ENCODE data around the gene WFIKKN2.

The WFIKKN2 gene

DNA sequence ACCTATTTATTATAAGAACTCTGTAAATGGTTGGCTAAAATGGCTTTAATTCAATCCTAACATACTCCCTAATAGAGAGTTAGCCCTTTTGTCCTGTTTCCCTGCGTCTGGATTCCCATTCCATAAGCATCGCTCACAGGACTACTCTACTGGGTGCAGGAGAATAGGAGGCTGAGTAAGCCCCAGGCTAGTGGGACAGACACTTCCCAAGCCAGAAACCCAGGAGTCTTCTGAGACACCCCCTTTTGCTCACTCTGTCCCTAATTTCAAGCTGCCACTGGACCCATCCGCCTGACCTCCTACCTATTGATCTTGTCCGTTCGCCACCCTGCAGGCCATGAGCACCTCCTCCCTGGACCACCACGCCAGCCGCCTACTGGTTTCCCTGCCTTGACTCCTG lies 47.5 kb downstream of the WFIKKN2 start:
- no peak for TF ChIP-seq JUND (IDR thresholded peaks at IDR 0.05; ENCODE audit: low read depth)
- DNase-seq (ENCODE audit: low read depth in 1 of 2, low spot score in 1 of 2): no peak
- in situ Hi-C loops (cut with HindIII; ENCODE audit: low pct_unique_long_range_greater_than_20kb, low sequenced_read_pairs): no loop called here

- no peak for DNase-seq (ENCODE audit: low read depth in 1 of 2, low spot score in 1 of 2)
- in situ Hi-C loops (cut with HindIII; ENCODE audit: low pct_unique_long_range_greater_than_20kb, low sequenced_read_pairs): no loop called here
- no peak for TF ChIP-seq JUND (IDR thresholded peaks at IDR 0.05; ENCODE audit: low read depth)
Observed at GRCh38 chr17:50883850-50884438, 48.6 kb downstream of the WFIKKN2 start.

DNA sequence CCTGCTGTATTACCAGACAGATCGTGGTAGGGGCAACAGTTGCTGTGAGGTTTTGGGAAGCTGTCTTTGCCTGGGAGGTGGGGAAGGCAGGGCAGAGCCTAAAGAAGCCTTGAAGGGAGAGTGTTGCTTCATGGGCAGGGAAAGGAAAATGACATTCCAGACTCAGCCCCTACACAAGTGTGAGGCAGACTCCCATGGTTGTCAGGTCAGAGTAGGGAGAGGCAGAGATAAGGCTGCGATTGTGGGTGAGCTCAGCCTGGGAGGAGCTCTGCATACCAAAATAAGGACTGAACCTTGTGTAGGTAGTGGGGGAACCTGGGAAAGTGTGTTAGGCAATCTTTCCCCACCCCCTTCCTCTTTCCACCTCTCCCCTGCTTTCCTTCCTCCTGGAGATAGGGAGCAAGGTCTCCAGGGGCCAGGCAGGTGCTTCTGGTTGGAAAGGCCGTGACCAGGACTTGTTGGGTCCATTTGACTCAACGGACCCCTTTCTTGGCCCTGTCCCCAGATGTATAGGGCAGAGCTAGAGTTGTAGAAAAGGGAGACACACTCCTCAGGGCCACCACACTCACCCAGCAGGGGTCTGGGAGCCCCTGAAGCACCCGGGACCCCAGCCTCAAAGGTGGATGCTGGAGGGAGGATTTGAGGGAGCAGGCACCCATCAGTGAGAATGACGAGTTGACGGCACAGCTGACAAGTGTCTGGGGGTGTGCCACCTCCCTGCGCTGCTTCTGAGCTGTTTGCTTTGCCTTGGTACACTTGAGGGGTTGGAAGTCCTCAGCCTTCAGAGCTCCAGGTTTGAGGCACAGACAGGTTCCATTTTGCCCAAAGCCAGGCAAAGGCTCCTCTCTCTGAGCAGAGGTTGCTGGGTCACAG lies 49.3 kb downstream of the WFIKKN2 start:
- no peak for TF ChIP-seq JUND (IDR thresholded peaks at IDR 0.05; ENCODE audit: low read depth)
- in situ Hi-C loops (cut with HindIII; ENCODE audit: low pct_unique_long_range_greater_than_20kb, low sequenced_read_pairs): no loop called here
- DNase-seq (ENCODE audit: low read depth in 1 of 2, low spot score in 1 of 2): no peak

GRCh38 chr17:50887705-50888245 lies 52.4 kb downstream of the WFIKKN2 start:
- no peak for TF ChIP-seq JUND (IDR thresholded peaks at IDR 0.05; ENCODE audit: low read depth)
- DNase-seq (ENCODE audit: low read depth in 1 of 2, low spot score in 1 of 2): no peak
- in situ Hi-C loops (cut with HindIII; ENCODE audit: low pct_unique_long_range_greater_than_20kb, low sequenced_read_pairs): no loop called here

DNA sequence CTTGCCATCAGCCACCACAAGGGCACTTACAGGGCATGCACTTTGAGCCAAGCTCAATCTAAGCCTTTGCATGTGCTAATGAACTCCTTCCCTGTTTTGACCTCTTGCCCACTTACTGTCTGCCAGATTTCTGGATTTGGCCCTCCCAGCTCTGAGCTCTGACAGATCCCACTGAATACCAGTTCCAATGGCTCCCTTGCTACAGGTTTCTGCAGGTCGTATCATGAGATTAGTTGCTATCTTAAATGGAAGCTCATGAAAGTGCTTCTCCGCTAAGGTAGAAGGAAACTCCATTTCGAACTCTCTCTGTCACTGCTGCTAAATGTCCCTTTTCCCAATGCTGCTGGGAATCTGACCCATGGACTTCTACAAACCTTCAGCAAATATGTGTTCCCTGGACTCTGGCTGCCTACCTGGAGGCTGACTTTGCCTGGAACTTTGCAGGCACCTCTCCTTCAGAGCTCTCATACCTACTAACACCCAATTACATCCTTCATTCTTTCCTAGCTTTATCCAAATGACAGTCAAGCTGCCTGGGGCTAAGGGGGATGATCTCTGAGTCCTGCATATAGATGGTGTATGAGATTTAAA lies 54.2 kb downstream of the WFIKKN2 start:
- no peak for TF ChIP-seq JUND (IDR thresholded peaks at IDR 0.05; ENCODE audit: low read depth)
- no peak for DNase-seq (ENCODE audit: low read depth in 1 of 2, low spot score in 1 of 2)
- in situ Hi-C loops (cut with HindIII; ENCODE audit: low pct_unique_long_range_greater_than_20kb, low sequenced_read_pairs): no loop called here

DNA sequence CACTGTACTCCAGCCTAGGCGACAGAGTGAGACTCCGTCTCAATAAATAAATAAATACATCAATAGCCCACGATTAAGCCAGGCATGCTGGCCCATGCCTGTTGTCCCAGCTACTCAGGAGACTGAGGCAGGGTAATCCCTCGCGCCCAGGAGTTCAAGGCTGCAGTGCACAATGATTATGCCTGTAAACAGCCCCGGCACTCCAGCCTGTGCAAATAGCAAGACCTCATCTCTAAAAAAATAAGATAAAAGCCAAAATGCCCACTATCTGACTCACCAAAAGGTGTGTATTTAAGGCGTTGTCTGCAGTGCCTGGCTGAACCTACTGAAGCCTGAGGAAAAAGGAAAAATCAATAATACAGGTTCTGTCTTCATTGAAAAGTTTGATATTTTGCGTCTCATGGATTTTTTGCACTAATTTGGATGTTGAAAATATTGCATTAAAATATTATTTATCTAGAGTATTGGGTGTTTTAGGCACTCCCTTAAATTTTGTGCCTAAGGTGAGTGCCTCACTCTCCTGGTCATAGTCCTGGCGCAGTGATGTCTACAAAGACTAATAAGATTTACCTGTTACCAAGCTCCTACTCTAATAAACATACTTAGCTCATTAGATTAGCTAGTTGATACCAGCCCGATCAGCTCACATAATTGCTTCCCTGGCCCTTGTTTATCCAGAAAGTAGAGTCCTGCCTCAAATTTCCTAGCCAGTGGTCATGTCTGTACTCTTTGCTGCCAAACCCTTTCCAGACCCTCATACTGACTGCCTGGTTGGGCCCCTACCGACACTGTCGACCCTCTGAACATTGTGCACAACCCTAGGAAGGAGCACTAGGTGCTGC lies 55.5 kb downstream of the WFIKKN2 start:
- in situ Hi-C loops (cut with HindIII; ENCODE audit: low pct_unique_long_range_greater_than_20kb, low sequenced_read_pairs): no loop called here
- no peak for DNase-seq (ENCODE audit: low read depth in 1 of 2, low spot score in 1 of 2)
- TF ChIP-seq JUND (IDR thresholded peaks at IDR 0.05; ENCODE audit: low read depth): no peak

DNA sequence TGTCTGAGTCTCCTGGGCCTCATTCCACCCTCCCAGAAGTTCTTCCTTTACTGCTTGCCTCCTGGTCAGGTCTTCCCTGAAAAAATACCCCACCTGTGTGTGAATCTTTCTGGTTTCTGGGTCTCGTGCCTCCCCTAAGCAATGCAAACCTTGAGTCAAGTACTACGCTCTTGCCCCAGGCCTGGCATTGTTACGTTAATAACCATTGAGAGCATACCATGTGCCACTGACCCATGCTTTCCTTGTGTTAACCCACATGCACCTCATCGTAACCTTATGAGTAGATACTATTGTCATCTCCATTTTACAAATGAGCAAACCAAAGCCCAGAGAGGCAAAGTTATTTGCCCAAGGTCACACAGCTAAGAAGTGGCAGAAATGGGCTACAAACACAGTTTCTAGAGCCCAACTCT lies 56.2 kb downstream of the WFIKKN2 start:
- in situ Hi-C loops (cut with HindIII; ENCODE audit: low pct_unique_long_range_greater_than_20kb, low sequenced_read_pairs): no loop called here
- DNase-seq (ENCODE audit: low read depth in 1 of 2, low spot score in 1 of 2): no peak
- no peak for TF ChIP-seq JUND (IDR thresholded peaks at IDR 0.05; ENCODE audit: low read depth)
